GM21390 (cell line): ENCODE results near the gene SFI1.
A peak's percentile ranks its signal among the peaks of the same experiment; 100 is the strongest.
"Not testable (repeated sequence)": the region's sequence is repeated elsewhere in the genome, so short reads cannot be mapped to it uniquely, and the experiment has no call there.

Experiments used
- ATAC-seq: cut with Tn5 transposase; IDR thresholded peaks from one replicate; pipeline ENCODE4 v1.9.1; 2021; ENCODE audit not compliant: unreplicated experiment

The SFI1 gene

DNA sequence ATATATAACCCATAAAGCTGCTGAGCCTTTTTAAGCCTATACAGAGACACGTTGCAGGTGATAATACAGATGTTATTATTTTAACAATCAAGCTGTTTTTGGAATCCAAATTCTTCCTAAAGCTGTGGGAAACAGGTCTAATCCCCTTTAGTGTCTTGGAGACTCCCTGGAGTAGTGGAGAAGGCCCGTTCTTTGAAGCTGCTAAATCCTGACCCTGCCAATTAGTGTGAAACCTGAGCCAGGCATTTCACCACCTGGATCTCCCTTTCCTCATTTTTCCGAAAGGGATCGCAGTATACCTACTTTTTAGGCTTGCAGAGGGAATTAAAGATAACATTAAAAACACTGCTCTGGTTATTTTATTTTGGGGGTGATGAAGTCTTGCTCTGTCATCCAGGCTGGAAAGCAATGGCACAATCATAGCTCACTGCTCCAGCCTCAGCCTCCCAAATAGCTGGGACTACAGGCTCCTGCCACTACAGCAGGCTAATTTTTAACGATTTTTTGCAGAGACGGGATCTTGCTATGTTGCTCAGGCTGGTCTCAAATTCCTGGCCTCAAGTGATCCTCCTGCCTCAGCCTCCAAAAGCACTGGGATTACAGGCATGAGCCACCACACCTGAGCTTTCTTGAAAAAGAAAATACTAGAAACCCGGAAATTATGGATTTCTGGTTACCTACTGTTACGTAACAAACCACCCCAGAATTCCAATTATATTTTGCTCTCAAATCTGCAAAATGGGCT is 4.9 kb upstream of the SFI1 start:
- no peak for ATAC-seq

- ATAC-seq = no peak
Measured at GRCh38 chr22:31492151-31492550, 4.2 kb upstream of the SFI1 start.

- not testable (repeated sequence) for ATAC-seq
Measured at GRCh38 chr22:31493355-31493754, 3.0 kb upstream of the SFI1 start.

- no peak for ATAC-seq
Measured at GRCh38 chr22:31495343-31495742, 993 bp upstream of the SFI1 start.

- ATAC-seq = peak; percentile 24
Measured at GRCh38 chr22:31496735-31497146, 405 bp downstream of the SFI1 start.

DNA sequence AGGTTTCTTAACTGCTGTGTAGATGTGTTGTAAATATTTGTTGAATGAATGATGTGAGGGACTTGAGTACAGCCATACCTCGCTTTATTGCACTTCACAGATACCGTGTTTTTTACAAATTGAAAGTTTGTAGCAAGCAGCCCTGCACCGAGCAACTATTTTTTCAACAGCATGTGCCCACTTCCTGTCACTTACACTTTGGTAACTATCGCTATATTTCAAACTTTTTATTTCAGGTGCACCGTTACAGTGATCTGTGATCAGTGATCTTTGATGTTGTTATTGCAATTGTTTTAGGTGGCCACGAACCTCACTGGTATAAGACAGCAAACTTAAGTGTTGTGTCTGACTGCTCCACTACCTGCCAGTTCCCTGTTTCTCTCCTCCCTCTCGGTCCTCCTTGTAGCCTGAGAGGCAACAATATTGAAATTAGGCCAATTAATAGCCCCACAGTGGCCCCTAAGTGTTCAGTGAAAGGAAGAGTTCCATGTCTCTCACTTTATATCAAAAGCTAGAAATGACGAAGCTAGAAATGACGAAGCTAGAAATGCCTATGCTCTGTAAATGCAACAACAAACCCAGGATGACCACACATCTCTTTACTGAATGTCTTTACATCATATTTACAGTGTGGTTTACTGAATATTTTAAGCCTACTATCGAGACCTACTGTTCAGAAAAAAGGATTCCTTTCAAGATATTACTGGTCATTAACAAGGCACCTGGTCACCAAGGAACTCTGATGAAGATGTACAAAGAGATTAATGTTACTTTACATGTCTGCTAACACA is 1.0 kb downstream of the SFI1 start:
- no peak for ATAC-seq

GRCh38 chr22:31501738-31502137 is 5.4 kb downstream of the SFI1 start:
- no peak for ATAC-seq

- no peak for ATAC-seq
Measured at GRCh38 chr22:31503211-31503964, 7.1 kb downstream of the SFI1 start.

- no peak for ATAC-seq
Measured at GRCh38 chr22:31504282-31504681, 7.9 kb downstream of the SFI1 start.

DNA sequence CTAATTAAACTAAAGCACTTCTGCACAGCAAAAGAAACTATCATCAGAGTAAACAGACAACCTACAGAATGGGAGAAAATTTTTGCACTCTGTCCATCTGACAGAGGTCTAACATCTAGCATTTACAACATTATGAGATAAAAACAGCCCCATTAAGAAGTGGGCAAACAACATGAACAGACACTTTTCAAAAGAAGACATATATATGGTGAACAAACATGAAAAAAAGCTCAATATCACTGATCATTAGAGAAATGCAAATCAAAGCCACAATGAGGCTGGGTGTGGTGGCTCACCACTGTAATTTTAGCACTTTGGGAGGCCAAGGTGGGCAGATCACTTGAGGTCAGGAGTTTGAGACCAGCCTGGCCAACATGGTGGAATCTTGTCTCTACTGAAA is 11.2 kb downstream of the SFI1 start:
- not testable (repeated sequence) for ATAC-seq

- ATAC-seq = no peak
Measured at GRCh38 chr22:31508536-31508935, 12.2 kb downstream of the SFI1 start.

DNA sequence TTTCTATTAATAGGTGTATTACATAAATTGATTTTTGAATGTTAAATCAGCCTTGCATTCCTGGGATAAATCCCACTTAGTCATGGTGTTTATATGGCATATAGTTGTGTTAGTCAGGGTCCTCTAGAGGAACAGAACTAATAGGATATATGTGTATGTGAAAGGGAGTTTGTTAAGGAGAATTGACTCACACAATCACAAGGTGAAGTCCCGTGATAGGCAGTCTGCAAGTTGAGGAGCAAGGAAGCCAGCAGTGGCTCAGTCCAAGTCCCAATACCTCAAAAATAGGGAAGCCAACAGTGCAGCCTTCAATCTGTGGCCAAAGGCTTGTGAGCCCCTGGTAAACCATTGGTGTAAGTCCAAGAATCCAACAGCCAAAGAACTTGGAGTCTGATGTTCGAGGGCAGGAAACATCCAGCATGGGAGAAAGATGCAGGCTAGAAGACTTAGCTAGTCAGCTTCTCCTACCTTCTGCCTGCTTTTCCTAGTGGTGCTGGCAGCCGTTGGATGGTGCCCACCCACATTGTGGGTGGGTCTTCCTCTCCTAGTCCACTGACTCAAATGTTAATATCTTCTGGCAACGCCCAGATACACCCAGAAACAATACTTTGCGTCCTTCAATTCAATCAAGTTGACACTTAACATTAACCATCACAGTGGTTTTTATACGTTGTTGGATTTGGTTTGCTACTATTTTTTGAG is 12.9 kb downstream of the SFI1 start:
- no peak for ATAC-seq

DNA sequence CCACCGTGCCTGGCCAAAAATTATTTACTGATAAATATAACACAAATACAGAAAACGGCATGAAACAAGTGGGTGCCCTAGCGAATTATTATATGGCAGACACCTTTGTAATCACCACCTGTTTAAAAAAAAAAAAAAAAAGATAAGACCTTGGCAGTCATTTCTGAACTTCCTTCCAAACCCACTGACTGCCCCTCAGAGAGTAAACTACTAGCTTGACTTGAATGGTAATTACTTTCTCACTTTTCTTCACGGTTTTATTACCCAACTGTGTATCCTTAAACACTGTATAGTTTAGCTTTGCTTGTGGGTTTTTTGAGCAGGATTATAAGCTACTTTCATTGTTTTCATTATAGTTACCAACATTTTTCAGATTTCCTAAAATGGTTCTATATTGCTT is 23.7 kb downstream of the SFI1 start:
- ATAC-seq = no peak

- ATAC-seq = not testable (repeated sequence)
Measured at GRCh38 chr22:31524132-31524531, 27.8 kb downstream of the SFI1 start.

GRCh38 chr22:31526270-31526669 is 29.9 kb downstream of the SFI1 start:
- ATAC-seq = no peak

DNA sequence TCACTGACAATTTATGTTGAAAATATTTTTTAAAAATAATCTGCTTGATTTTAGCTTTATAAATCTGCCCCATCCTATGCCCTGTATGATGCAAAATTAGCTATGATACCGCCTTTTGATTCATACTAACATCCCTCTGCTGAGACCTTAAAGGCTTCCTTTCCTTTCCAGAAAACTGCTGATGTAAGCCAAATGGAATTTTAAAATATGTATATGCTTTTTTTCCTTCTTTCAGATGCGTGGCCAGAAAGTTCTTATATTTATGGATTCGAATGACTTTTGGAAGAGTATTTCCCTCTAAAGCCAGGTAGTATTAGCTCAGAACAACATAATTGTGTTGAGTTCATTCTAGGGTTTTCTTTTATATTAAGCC is 34.5 kb downstream of the SFI1 start:
- no peak for ATAC-seq

DNA sequence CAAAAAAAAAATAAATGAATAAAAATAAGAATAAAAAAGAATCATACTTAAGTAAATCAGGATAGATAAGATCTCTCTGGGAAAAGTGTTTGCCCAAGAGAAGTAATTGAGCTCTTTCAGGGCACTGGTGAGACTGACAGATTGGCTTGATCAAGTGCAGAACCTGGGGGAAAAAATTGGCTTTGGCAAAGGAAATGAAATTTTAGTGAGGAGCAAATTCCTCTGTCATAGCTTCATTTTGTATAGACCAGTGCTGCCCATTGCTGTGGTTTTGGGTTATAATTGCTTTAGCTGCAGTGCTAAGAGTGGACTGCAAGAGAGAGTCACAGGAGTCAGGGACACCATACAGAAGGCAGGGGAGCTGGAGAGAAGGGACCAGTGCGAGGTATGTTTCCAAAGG is 35.7 kb downstream of the SFI1 start:
- ATAC-seq = no peak

DNA sequence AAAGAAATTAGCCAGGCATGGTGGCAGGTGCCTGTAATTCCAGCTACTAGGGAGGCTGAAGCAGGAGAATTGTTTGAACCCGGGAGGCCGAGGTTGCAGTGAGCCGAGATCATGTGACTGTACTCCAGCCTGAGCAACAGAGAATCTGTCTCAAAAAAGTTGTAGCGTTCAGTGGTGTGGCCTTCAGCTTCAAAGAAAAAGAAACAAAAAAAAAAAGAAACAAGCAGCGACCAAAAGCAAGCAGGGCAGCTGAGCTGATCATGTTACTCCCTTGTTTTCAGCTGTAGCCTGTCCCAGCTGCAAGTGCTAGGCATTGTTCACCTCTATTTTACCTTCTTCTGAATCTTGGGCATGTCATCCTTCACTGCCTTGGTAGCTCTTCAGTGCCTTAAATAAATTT is 37.0 kb downstream of the SFI1 start:
- ATAC-seq = no peak

DNA sequence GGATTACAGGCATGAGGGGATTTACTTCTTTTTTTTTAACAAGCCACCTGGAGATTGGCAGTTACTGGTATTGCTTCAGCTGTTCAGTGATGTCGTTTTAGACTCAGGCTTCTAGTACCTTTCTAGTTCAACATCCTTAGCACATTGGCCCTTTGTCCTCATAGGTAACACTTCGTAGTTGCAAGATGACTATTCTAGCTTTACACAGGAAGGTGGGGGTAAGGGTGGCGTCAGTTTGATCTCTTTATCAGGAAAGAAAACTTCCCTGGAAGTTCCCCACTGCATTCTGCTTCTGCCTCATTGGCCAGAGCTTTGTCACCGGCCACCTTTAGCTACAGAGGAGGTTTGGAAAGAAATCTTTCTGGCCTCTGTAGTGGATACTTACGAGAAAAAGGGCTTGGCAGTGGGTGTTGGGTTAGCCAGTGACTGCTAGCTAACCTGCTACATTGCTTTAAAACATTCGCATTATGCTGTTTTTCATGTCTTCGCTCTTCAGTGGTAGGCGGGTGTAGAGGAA is 40.7 kb downstream of the SFI1 start:
- peak; percentile 55 for ATAC-seq

DNA sequence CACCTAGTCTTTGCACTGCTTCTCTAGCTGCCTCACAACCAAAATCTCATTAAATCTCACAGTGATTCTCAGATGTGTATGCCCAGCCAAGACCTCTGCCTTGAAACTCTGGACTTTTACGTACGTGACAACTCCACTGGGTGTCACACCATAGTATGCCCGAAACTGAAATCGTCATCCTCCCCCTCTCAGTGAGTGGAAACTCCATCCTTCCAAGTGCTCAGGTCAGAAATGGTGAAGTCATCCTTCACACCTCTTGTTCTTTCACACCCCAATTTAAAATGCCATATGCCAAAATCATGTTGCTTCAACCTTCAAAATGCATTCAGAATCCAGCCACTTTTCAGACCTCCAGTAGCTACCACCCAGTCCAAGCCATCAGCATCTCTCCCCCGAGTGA is 42.5 kb downstream of the SFI1 start:
- ATAC-seq = no peak

DNA sequence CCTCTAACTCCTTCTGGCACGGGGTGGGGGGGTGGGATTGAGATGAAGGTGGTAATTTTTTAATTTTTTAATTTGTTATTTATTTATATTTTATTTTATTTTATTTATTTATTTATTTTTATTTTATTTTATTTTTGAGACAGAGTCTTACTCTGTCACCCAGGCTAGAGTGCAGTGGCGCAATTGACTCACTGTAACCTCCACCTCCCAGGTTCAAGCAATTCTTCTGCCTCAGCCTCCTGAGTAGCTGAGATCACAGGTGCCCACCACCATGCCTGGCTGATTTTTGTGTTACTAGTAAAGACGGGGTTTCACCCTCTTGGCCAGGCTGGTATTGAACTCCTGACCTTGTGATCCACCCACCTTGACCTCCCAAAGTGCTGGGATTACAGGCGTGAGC is 43.8 kb downstream of the SFI1 start:
- not testable (repeated sequence) for ATAC-seq
